IMR-90 (cell line): ENCODE results near the gene PALM3. TPM values are rescaled to one million over a fixed set of nuclear protein-coding genes. Genes with fewer than 3 reads are reported as not detected.
A peak's percentile ranks its signal among the peaks of the same experiment; 100 is the strongest.

Source experiments
- ATAC-seq: fragments of 200-7000 bp; cut with Tn5 transposase; 2 replicates; pipeline ENCODE4 v1.9.1; 2020; ENCODE audit warnings: low read depth, mild to moderate bottlenecking, moderate library complexity
- BruUV-seq: library from RNA; stranded (reverse); fragments of 400-500 nt; replicated peaks from 2 replicates; lab custom pipeline; 2021; lab: Mats Ljungman, UMichigan
- CTCF ChIA-PET: fragments of 300-600 bp; formaldehyde crosslinking; extraction: SDS; loops from one replicate; lab custom pipeline; 2021; ENCODE audit warnings: antibody characterized with exemption; lab: Yijun Ruan, JAX
- POLR2A ChIA-PET: fragments of 300-600 bp; sonication (Branson Sonifier 250); formaldehyde crosslinking; loops from one replicate; lab custom pipeline; 2022; ENCODE audit warnings: antibody characterized with exemption; ENCODE audit not compliant: unreplicated experiment; lab: Charles Lee
- DNase-seq: peaks from one replicate; pipeline ENCODE4 v3.0.0; 2013
- H2AFZ ChIP-seq: replicated peaks from 2 replicates; pipeline ENCODE3; 2013; ENCODE audit warnings: low read length, mild to moderate bottlenecking; ENCODE audit not compliant: poor library complexity
- H2AK5ac ChIP-seq: 2 replicates; pipeline ENCODE4 v1.6.1; 2013; ENCODE audit warnings: low read depth, low read length, inconsistent platforms
- H2AK9ac ChIP-seq: replicated peaks from 2 replicates; pipeline ENCODE3; 2013; ENCODE audit warnings: mild to moderate bottlenecking, low read depth, low read length, moderate library complexity; ENCODE audit not compliant: poor library complexity
- H2BK120ac ChIP-seq: 2 replicates; pipeline ENCODE4 v1.6.1; 2013; ENCODE audit warnings: low read depth, low read length, inconsistent platforms
- H2BK15ac ChIP-seq: 3 replicates; pipeline ENCODE4 v1.6.1; 2013; ENCODE audit warnings: low read depth, low read length, inconsistent platforms
- H2BK20ac ChIP-seq: 2 replicates; pipeline ENCODE4 v1.6.1; 2013; ENCODE audit warnings: low read depth, mild to moderate bottlenecking, inconsistent platforms, low read length, moderate library complexity
- H2BK5ac ChIP-seq: 2 replicates; pipeline ENCODE4 v1.6.1; 2013; ENCODE audit warnings: mild to moderate bottlenecking, low read depth, low read length, inconsistent platforms; ENCODE audit not compliant: poor library complexity, severe bottlenecking
- H3K14ac ChIP-seq: replicated peaks from 2 replicates; pipeline ENCODE4 v1.6.1; 2013; ENCODE audit warnings: low read depth, low read length, inconsistent platforms
- H3K18ac ChIP-seq: 2 replicates; pipeline ENCODE4 v1.6.1; 2013; ENCODE audit warnings: low read depth, low read length, control low read depth
- H3K23ac ChIP-seq: 2 replicates; pipeline ENCODE4 v1.6.1; 2013; ENCODE audit warnings: low read depth, low read length, inconsistent platforms
- H3K27ac ChIP-seq: 2 replicates; pipeline ENCODE4 v1.5.1; 2013; ENCODE audit warnings: mild to moderate bottlenecking, control low read depth, low read length; ENCODE audit not compliant: insufficient read depth
- H3K27me3 ChIP-seq: 2 replicates; pipeline ENCODE4 v1.6.1; 2013; ENCODE audit warnings: low read length; ENCODE audit not compliant: control insufficient read depth, insufficient read depth
- H3K36me3 ChIP-seq: 2 replicates; pipeline ENCODE4 v1.6.1; 2013; ENCODE audit warnings: low read length, mixed read lengths; ENCODE audit not compliant: control insufficient read depth, insufficient read depth
- H3K4ac ChIP-seq: 2 replicates; pipeline ENCODE4 v1.6.1; 2013; ENCODE audit warnings: low read depth, low read length, inconsistent platforms
- H3K4me1 ChIP-seq: 2 replicates; pipeline ENCODE4 v1.6.1; 2013; ENCODE audit warnings: low read length, mixed read lengths; ENCODE audit not compliant: control insufficient read depth, insufficient read depth
- H3K4me2 ChIP-seq: 2 replicates; pipeline ENCODE4 v1.6.1; 2013; ENCODE audit warnings: low read depth, mild to moderate bottlenecking, control low read depth, low read length, moderate library complexity
- H3K4me3 ChIP-seq: 2 replicates; pipeline ENCODE4 v1.5.1; 2013; ENCODE audit warnings: low read depth, mild to moderate bottlenecking, control low read depth, low read length, moderate library complexity; ENCODE audit not compliant: insufficient read depth
- H3K56ac ChIP-seq: 2 replicates; pipeline ENCODE4 v1.6.1; 2013; ENCODE audit warnings: low read length, inconsistent platforms; ENCODE audit not compliant: insufficient read depth; ENCODE audit errors: extremely low read depth
- H3K79me1 ChIP-seq, 2 experiments: 2 replicates each; pipeline ENCODE4 v1.6.1; 2013; ENCODE audit warnings: low read length in 2 of 2, inconsistent platforms in 1 of 2, low read depth in 1 of 2
- H3K9ac ChIP-seq: 2 replicates; pipeline ENCODE4 v1.6.1; 2013; ENCODE audit warnings: low read depth, low read length, control low read depth
- H3K9me1 ChIP-seq: 2 replicates; pipeline ENCODE4 v1.6.1; 2013; ENCODE audit warnings: low read length, inconsistent platforms; ENCODE audit not compliant: insufficient read depth
- H3K9me3 ChIP-seq: 2 replicates; pipeline ENCODE4 v1.6.1; 2013; ENCODE audit warnings: low read length; ENCODE audit not compliant: control insufficient read depth, insufficient read depth
- H4K20me1 ChIP-seq: 2 replicates; pipeline ENCODE4 v1.6.1; 2013; ENCODE audit warnings: low read length, inconsistent platforms; ENCODE audit not compliant: insufficient read depth
- H4K5ac ChIP-seq: 2 replicates; pipeline ENCODE4 v1.6.1; 2013; ENCODE audit warnings: mild to moderate bottlenecking, low read depth, low read length, control low read depth
- H4K8ac ChIP-seq, 2 experiments: 2 replicates each; pipeline ENCODE4 v1.6.1; 2013; ENCODE audit warnings: low read depth in 2 of 2, low read length in 2 of 2, control low read depth in 1 of 2, inconsistent platforms in 1 of 2
- H4K91ac ChIP-seq: 2 replicates; pipeline ENCODE4 v1.6.1; 2013; ENCODE audit warnings: low read depth, low read length, inconsistent platforms; ENCODE audit not compliant: insufficient read depth
- BHLHE40 ChIP-seq: fragments of 150-350 bp; IDR thresholded peaks from 2 replicates; pipeline ENCODE4 v1.6.1; 2016; ENCODE audit warnings: mild to moderate bottlenecking, low read depth, low read length
- CHD1 ChIP-seq: IDR thresholded peaks from 2 replicates; pipeline ENCODE4 v1.6.1; 2012; ENCODE audit warnings: low read depth, low read length, improper control_type of control experiment
- FOS ChIP-seq: fragments of 150-350 bp; IDR thresholded peaks from 2 replicates; pipeline ENCODE4 v1.6.1; 2016; ENCODE audit warnings: low read depth, low read length
- MAFK ChIP-seq: IDR thresholded peaks from 2 replicates; pipeline ENCODE4 v1.6.1; 2012; ENCODE audit warnings: low read depth, low read length, improper control_type of control experiment
- MAZ ChIP-seq: IDR thresholded peaks from 2 replicates; pipeline ENCODE4 v1.6.1; 2012; ENCODE audit warnings: low read depth, mild to moderate bottlenecking, low read length, improper control_type of control experiment, moderate library complexity, borderline replicate concordance
- MXI1 ChIP-seq: IDR thresholded peaks from 2 replicates; pipeline ENCODE4 v1.6.1; 2012; ENCODE audit warnings: low read depth, mild to moderate bottlenecking, low read length, moderate library complexity, borderline replicate concordance
- NFE2L2 ChIP-seq: fragments of 150-350 bp; IDR thresholded peaks from 2 replicates; pipeline ENCODE4 v1.6.1; 2016; ENCODE audit warnings: low read depth, mild to moderate bottlenecking, low read length
- POLR2A ChIP-seq: IDR thresholded peaks from 2 replicates; pipeline ENCODE4 v1.6.1; 2012; ENCODE audit warnings: mild to moderate bottlenecking, low read depth, low read length
- RAD21 ChIP-seq: IDR thresholded peaks from 2 replicates; pipeline ENCODE4 v1.6.1; 2012; ENCODE audit warnings: low read length, improper control_type of control experiment
- RCOR1 ChIP-seq: IDR thresholded peaks from 2 replicates; pipeline ENCODE4 v1.6.1; 2012; ENCODE audit warnings: mild to moderate bottlenecking, low read length, improper control_type of control experiment; ENCODE audit not compliant: insufficient replicate concordance
- RFX5 ChIP-seq: IDR thresholded peaks from 2 replicates; pipeline ENCODE4 v1.8.0; 2012; ENCODE audit warnings: low read depth, mild to moderate bottlenecking, low read length, moderate library complexity
- SMC3 ChIP-seq: fragments of 150-350 bp; IDR thresholded peaks from 2 replicates; pipeline ENCODE4 v1.6.1; 2016; ENCODE audit warnings: low read depth, mild to moderate bottlenecking, antibody characterized with exemption, low read length, moderate library complexity
- WGBS, 2 experiments: methylation state at CpG; one replicate each; pipeline versions ENCODE4 v1.1.5 to v1.1.7; 2013; ENCODE audit warnings: missing lambda C conversion rate in 2 of 2; ENCODE audit not compliant: insufficient read length in 1 of 2; ENCODE audit errors: extremely low coverage in 2 of 2; 5-methylcytosine and 5-hydroxymethylcytosine counted together
- dilution Hi-C: fragments of 300-500 bp; cut with HindIII; formaldehyde crosslinking; loops from one replicate; pipeline ENCODE4 v1.14.3; 2018; ENCODE audit warnings: low sequenced_read_pairs; ENCODE audit not compliant: unreplicated experiment
- in situ Hi-C: fragments of 300-500 bp; cut with MboI; formaldehyde crosslinking; loops from 3 replicates; pipeline ENCODE4 v1.14.3; 2019; ENCODE audit warnings: low sequenced_read_pairs, inconsistent platforms, mixed read lengths
- intact Hi-C: fragments of 100-400 bp; cut with micrococcal nuclease; formaldehyde crosslinking; loops from 2 replicates; pipeline ENCODE4 v1.10.0; 2022
- polyA plus RNA-seq, 3 experiments: library from polyadenylated mRNA; depleted of rRNA; stranded (reverse); fragments of >200 nt; gene quantifications; 2 replicates each; pipeline ENCODE4 v1.2.3, GENCODE V29; 2012; ENCODE audit warnings: low replicate concordance in 1 of 3
- total RNA-seq: library from RNA; depleted of rRNA; stranded (reverse); fragments of >200 nt; gene quantifications from 2 replicates; pipeline ENCODE4 v1.2.3, GENCODE V29; 2012
- TF ChIP-seq, protein P1 (sequence below): conservative IDR thresholded peaks from 2 replicates; pipeline ENCODE4 v1.5.1; 2012; ENCODE audit warnings: mild to moderate bottlenecking, low read depth, low read length, improper control_type of control experiment
- TF ChIP-seq, protein P2 (sequence below): fragments of 150-350 bp; IDR thresholded peaks from 2 replicates; pipeline ENCODE4 v1.6.1; 2017; ENCODE audit warnings: mild to moderate bottlenecking, antibody characterized with exemption, low read length, low read depth

PALM3 gene
- total and polyA plus RNA-seq, 2 of the 4 experiments (the other 2 are of a cell fraction), result 0.18 to 0.84 TPM

- H3K4ac ChIP-seq, result peak overlapping the region; percentile 78
- H3K4me2 ChIP-seq, result peak overlapping the region; percentile 56
- no peak overlapping the region for H2BK15ac ChIP-seq
- peaks cover 8% of the 10 kb centered on the region for H3K4me1 ChIP-seq
- dilution Hi-C loops (no loop called here), intact Hi-C loops (no loop called here), in situ Hi-C loops (loop anchor here (25.0 kb wide), 1 partner anchor 320 kb away; the partner anchor contains the start of genes C19orf53 and MRI1)
- peak overlapping the region; percentile 58 for H3K4me3 ChIP-seq
- peak overlapping the region; percentile 43; the same call in 1 of the 2 replicates for H3K56ac ChIP-seq
- CTCF ChIA-PET, result interaction anchor here (0.6 to 1.2 kb wide), 2 partner anchors 54 to 202 kb away, joined by 3 to 4 read pairs; partner anchors contain the start of gene ASF1B
- H4K91ac ChIP-seq, result peak overlapping the region; percentile 49
- no peak overlapping the region for H2BK120ac ChIP-seq
- DNase-seq (peak; percentile 27), ATAC-seq (peak; percentile 33)
- H3K18ac ChIP-seq, result peak overlapping the region; percentile 12; the same call in 1 of the 2 replicates
- H4K8ac ChIP-seq, result peak overlapping the region; percentile 94
- H2AFZ ChIP-seq, result peak overlapping the region; percentile 93
- peaks cover 10% of the 10 kb centered on the region; the same call in 1 of the 2 replicates for H3K9me1 ChIP-seq
- H3K79me1 ChIP-seq, result peaks cover 12 to 23% of the 10 kb centered on the region in 2 experiments
- peak overlapping the region; percentile 77 for H3K27ac ChIP-seq
- peak overlapping the region; percentile 89 for H3K14ac ChIP-seq
- peak overlapping the region; percentile 91 for H2AK9ac ChIP-seq
- H4K20me1 ChIP-seq, result no peaks in the 10 kb centered on the region
- no TSS peak for BruUV-seq
- H2BK5ac ChIP-seq, result peak overlapping the region; percentile 70
- H3K9ac ChIP-seq, result peak overlapping the region; percentile 66
- H4K5ac ChIP-seq, result peak overlapping the region; percentile 31
- H3K27me3 ChIP-seq, result no peaks in the 10 kb centered on the region
- 46% methylated on average over 8 of the region's 24 CpGs; no CpG with 5 or more reads in 1 of the 2 experiments for WGBS, 2 experiments
- no peak overlapping the region for H2BK20ac ChIP-seq
- H3K9me3 ChIP-seq, result no peaks in the 10 kb centered on the region
- H2AK5ac ChIP-seq, result peak overlapping the region; percentile 90
- POLR2A ChIA-PET, result no interaction called here
- no peaks in the 10 kb centered on the region; the same call in 1 of the 2 replicates for H3K36me3 ChIP-seq
- peak overlapping the region; percentile 66 for H3K23ac ChIP-seq
- TF ChIP-seq, protein P1, sequence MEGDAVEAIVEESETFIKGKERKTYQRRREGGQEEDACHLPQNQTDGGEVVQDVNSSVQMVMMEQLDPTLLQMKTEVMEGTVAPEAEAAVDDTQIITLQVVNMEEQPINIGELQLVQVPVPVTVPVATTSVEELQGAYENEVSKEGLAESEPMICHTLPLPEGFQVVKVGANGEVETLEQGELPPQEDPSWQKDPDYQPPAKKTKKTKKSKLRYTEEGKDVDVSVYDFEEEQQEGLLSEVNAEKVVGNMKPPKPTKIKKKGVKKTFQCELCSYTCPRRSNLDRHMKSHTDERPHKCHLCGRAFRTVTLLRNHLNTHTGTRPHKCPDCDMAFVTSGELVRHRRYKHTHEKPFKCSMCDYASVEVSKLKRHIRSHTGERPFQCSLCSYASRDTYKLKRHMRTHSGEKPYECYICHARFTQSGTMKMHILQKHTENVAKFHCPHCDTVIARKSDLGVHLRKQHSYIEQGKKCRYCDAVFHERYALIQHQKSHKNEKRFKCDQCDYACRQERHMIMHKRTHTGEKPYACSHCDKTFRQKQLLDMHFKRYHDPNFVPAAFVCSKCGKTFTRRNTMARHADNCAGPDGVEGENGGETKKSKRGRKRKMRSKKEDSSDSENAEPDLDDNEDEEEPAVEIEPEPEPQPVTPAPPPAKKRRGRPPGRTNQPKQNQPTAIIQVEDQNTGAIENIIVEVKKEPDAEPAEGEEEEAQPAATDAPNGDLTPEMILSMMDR, result no peak
- TF ChIP-seq NFE2L2, result no peak
- TF ChIP-seq, protein P2, sequence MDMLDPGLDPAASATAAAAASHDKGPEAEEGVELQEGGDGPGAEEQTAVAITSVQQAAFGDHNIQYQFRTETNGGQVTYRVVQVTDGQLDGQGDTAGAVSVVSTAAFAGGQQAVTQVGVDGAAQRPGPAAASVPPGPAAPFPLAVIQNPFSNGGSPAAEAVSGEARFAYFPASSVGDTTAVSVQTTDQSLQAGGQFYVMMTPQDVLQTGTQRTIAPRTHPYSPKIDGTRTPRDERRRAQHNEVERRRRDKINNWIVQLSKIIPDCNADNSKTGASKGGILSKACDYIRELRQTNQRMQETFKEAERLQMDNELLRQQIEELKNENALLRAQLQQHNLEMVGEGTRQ, result no peak
- TF ChIP-seq CHD1, result no peak
- TF ChIP-seq MAFK, result no peak
- TF ChIP-seq SMC3, result no peak
- TF ChIP-seq RAD21, result no peak
- no peak for TF ChIP-seq FOS
- TF ChIP-seq POLR2A, result no peak
- TF ChIP-seq MAZ, result no peak
- no peak for TF ChIP-seq BHLHE40
- TF ChIP-seq RCOR1, result no peak
- TF ChIP-seq MXI1, result no peak
- TF ChIP-seq RFX5, result no peak
Observed at GRCh38 chr19:14081797-14082674, 20.2 kb upstream of the PALM3 start.
